Nephron (organoid): ENCODE data around the gene C3orf52.
A peak's percentile ranks its signal among the peaks of the same experiment; 100 is the strongest.

Experiments
- H3K27ac Mint-ChIP-seq, 3 experiments: 2 replicates each; pipeline ENCODE4 v1.8.0; 2020; ENCODE audit warnings: mixed read lengths in 3 of 3, mild to moderate bottlenecking in 2 of 3, moderate library complexity in 1 of 3
- H3K27me3 Mint-ChIP-seq: 2 replicates; pipeline ENCODE4 v1.8.0; 2021; ENCODE audit warnings: low read depth, mild to moderate bottlenecking, moderate library complexity, mixed read lengths
- H3K36me3 Mint-ChIP-seq: 2 replicates; pipeline ENCODE4 v1.8.0; 2020; ENCODE audit warnings: low read depth, mixed read lengths
- H3K4me1 Mint-ChIP-seq: 2 replicates; pipeline ENCODE4 v1.8.0; 2020; ENCODE audit warnings: mixed read lengths
- H3K4me3 Mint-ChIP-seq, 3 experiments: 2 replicates each; pipeline ENCODE4 v1.8.0; 2020; ENCODE audit warnings: mild to moderate bottlenecking in 3 of 3, mixed read lengths in 3 of 3, moderate library complexity in 2 of 3
- H3K9me3 Mint-ChIP-seq: 2 replicates; pipeline ENCODE4 v1.8.0; 2020; ENCODE audit warnings: mixed read lengths
- CTCF ChIP-seq, 3 experiments: fragments of 200-600 bp; sonication (generic); IDR thresholded peaks; one replicate each; pipeline ENCODE4 v1.5.0; 2021; ENCODE audit warnings: antibody characterized with exemption in 3 of 3; ENCODE audit not compliant: unreplicated experiment in 3 of 3

C3orf52 gene

GRCh38 chr3:112134335-112135124 lies 48.3 kb downstream of the C3orf52 start:
- Mint-ChIP-seq H3K4me1 (peaks cover 34% of the 10 kb centered on the region), H3K36me3 (no peaks in the 10 kb centered on the region), H3K4me3 (no peak overlapping the region), H3K27ac (no peak overlapping the region), H3K9me3 (no peaks in the 10 kb centered on the region), H3K27me3 (no peaks in the 10 kb centered on the region)
- no peak for TF ChIP-seq CTCF (IDR thresholded peaks at IDR 0.05; ENCODE audit: unreplicated experiment in 3 of 3)

GRCh38 chr3:112136046-112136445 lies 49.9 kb downstream of the C3orf52 start:
- Mint-ChIP-seq H3K36me3 (no peaks in the 10 kb centered on the region), H3K9me3 (no peaks in the 10 kb centered on the region), H3K4me1 (peaks cover 31% of the 10 kb centered on the region), H3K4me3 (no peak overlapping the region), H3K27me3 (no peaks in the 10 kb centered on the region), H3K27ac (peak overlapping the region in 1 of 3 experiments; percentile 3)
- no peak for TF ChIP-seq CTCF (IDR thresholded peaks at IDR 0.05; ENCODE audit: unreplicated experiment in 3 of 3)

GRCh38 chr3:112136959-112137693 lies 50.9 kb downstream of the C3orf52 start:
- Mint-ChIP-seq H3K27ac (no peak overlapping the region), H3K9me3 (no peaks in the 10 kb centered on the region), H3K36me3 (no peaks in the 10 kb centered on the region), H3K27me3 (no peaks in the 10 kb centered on the region), H3K4me3 (no peak overlapping the region), H3K4me1 (peaks cover 31% of the 10 kb centered on the region)
- peak; percentile 51 to 57 (median 54) for TF ChIP-seq CTCF (IDR thresholded peaks at IDR 0.05; ENCODE audit: unreplicated experiment in 3 of 3)

GRCh38 chr3:112137781-112138180 lies 51.6 kb downstream of the C3orf52 start:
- H3K27me3 Mint-ChIP-seq = no peaks in the 10 kb centered on the region
- no peak for TF ChIP-seq CTCF (IDR thresholded peaks at IDR 0.05; ENCODE audit: unreplicated experiment in 3 of 3)
- H3K4me1 Mint-ChIP-seq = peaks cover 31% of the 10 kb centered on the region
- H3K9me3 Mint-ChIP-seq = no peaks in the 10 kb centered on the region
- no peak overlapping the region for H3K4me3 Mint-ChIP-seq
- no peak overlapping the region for H3K27ac Mint-ChIP-seq
- H3K36me3 Mint-ChIP-seq = no peaks in the 10 kb centered on the region

- peaks cover 2% of the 10 kb centered on the region for H3K9me3 Mint-ChIP-seq
- peaks cover 31% of the 10 kb centered on the region for H3K4me1 Mint-ChIP-seq
- no peak overlapping the region for H3K27ac Mint-ChIP-seq
- H3K36me3 Mint-ChIP-seq = no peaks in the 10 kb centered on the region
- no peak overlapping the region for H3K4me3 Mint-ChIP-seq
- no peak for TF ChIP-seq CTCF (IDR thresholded peaks at IDR 0.05; ENCODE audit: unreplicated experiment in 3 of 3)
- H3K27me3 Mint-ChIP-seq = no peaks in the 10 kb centered on the region
These were observed 52.2 kb downstream of the C3orf52 start for GRCh38 chr3:112138219-112138969.
